Activated T-helper 1 cell treated with anti-CD3 and anti-CD28 coated beads, Interleukin-2, amount 50 U/mL, for 16 hours (primary cell): ENCODE measurements around the gene EEIG1.

ENCODE experiments used
- DNase-seq, 2 donors: peaks; one replicate each; pipeline ENCODE4 v3.0.0-alpha.2; 2020; ENCODE audit warnings: low read depth in 1 of 2, low spot score in 1 of 2

EEIG1 gene

DNA sequence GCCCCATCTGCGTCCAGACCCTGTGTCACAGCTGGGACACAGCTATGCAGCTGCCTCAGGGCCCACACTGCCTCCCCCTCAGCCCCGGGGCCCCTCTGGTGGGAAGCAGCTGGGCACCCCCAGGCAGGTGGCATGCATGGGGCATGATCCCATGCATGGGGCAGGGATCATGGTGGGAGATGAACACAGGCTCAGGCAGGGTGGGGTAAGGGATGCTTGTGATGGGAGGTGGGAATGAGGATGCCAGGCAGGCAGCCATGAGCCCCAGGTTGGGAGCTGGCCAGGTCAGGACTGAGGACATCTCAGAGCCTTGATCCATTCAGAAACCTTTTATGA is 19.7 kb downstream of the EEIG1 start:
- no peak for DNase-seq

DNA sequence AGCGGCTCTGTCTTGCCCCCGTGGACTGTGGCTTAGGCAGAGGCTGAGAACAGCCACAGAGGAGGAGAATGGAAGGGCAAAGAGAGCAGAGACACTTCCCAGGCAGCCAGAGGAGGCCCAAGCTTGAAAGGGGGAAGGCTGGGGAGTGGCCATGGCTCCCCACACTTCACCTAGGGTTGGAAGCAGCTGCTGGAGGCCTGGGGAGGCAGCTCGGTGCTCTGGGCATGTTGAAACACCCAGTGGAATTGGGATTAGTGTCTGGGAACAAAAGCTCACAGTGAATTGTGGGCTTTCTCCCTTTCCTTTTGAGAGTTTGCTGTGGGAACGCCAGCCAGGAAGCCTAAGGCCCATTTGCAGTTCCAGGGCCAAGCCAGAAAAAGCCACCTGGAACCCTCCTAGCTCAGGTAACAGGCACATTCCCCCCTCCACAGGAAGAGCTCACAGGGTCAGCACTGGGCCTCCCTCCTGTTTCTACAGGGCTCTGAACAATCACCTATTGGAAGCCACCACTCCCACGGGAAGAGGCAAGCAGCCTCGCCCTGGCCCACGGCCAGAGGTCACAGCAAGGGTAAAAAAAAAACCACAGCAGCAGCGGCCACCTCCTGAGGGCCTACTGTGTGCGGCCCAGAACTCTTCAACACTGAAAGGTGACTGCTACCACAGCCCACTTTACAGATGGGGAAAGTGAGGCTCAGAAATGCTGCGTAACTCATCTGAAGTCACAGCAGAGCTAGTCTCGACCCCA is 20.2 kb downstream of the EEIG1 start:
- DNase-seq = no peak

DNA sequence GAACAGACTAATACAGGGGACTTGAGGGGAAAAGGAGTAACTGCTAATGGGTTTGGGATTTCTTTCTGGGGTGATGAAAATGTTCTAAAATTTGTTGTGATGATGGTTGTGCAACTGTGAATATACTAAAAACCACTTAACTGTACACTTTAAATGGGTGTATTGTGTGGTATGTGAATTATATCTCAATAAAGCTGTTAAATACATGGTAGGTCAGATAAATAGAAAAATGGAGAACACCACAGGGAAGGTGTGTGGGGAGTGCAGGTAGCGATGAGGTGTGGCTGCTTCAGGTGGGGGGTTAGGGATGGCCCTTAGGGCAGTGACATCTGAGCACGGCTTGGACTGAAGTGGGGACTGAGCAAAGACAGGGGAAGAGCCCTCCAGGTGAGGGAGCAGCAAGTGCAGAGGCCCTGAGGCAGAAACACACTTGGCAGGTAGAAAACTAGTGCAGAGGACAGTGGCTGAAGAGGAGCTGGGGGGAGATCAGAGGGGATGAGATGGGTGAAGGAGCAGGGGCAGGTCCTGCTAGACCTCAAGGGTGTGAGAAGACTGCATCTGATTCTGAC is 20.9 kb downstream of the EEIG1 start:
- no peak for DNase-seq

DNA sequence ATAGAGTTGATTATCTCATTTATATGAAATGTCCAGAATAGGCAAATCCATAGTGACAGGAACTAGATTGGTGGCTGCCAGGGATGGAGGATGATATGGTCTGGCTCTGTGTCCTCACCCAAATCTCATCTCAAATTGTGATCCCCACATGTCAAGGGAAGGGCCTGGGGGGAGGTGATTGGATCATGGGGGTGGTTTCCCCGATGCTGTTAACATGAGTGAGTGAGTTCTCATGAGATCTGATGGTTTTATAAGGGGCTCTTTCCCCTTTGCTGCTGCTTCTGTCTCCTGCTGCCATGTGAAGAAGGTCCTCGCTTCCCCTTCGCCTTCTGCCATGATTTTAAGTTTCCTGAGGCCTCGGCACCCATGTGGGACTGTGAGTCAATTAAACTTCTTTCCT is 21.4 kb downstream of the EEIG1 start:
- DNase-seq = no peak

DNA sequence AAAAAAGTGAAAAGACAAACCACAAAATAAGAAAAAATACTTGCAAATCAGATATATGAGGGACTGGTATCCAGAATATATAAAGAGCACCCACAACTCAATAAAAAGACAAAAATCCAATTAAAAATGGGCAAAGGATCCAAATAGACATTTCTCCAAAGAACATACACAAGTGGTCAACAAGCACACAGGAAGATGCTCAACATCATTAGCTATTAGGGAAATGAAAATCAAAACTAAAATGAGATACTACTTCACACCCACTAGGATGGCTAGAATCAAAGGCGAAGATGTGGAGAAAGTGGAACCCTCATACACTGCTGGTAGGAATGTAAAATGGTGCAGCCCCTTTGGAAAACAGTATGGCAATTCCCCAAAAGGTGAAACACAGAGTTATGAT is 22.1 kb downstream of the EEIG1 start:
- no peak for DNase-seq

DNA sequence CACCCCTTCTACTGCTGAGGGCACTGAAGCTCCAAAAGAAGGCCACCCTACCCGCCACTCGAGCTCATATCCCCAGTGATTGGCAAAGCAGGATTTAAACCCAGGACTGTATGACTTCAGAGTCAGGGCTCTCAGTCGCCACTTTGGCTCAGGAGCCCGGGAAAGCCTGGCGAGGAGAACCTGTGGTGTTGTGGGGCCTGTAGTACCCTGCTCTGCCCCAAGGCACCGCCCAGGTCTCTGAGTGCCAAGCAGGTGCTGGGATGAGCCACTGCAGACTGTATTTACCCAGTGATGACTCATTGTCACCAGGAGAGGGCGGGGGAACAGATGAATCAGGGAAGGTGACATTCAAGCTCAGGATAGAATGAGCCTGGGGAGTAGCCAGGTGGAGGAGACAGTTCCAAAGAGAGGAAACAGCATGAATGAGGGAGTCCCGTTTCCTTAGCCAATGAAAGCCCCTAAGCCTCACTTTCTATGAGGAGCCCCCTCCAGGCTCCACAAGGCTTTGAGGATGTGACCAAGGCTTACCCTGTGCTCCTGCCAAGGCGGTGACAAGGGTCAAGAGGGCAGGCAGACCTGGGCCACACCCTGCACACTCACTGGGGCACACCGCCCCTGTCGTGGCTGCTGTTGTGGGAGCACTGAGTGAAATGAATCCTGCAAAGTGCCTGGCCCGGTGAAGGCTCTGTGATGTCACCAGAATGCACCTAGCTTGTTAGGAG is 25.3 kb downstream of the EEIG1 start:
- DNase-seq = peak; percentile 59 to 78

DNA sequence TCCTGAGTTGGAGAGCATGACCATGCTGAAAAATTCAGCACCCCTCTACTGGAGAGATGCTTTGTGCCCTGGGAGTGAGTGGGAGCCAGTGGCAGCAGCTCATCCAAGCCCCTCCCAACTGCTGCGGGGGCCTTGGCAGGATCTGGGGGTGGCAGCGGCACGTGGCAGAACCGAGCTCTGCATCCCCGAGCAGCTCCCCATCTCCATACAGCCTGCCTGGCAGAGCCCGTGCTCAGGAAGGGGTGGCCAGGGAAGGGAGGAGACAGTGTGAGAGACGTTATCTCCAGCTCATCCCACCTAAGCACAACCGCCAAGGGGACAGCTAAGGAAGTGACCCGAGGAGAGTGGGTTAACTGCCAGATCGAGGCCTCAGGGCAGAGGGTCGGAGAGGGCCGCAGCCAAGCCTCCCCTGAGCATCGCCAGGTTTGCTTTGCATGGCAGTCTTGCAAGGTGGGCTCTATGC is 25.9 kb downstream of the EEIG1 start:
- no peak for DNase-seq

DNA sequence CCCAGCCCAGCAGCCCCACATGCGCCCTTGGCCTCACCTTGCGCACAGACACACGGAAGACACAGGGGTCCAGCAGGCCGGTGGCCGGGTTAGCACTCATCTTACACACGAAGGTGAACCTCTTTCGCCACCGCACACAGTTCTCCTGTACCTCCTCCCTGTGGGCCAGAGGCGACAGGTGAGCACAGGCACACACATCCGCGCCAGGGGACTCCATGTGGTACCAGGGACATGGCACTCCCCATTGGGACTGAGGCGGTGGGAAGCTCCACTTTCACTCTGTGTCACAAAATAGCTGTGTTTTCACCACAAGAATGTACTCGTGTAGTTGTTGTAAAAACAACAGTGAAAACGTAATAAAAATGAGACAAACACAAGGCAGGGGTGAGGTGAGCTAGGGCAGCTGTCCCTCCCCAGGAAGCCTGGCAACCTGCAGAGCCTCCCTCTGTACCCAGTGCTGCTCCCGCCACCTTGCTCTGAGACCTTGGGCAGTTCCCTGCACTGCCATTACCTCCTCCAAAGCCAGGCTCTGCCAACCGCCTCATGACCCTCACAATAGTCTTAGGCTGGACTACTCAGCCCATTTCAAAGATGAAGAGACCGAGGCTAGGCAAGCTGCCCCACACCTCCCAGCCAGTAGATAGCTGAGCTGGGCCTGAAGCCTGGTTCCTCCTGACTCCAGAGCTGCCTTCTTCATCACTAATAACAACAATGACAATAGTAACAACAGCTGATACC is 26.9 kb downstream of the EEIG1 start:
- no peak for DNase-seq

DNA sequence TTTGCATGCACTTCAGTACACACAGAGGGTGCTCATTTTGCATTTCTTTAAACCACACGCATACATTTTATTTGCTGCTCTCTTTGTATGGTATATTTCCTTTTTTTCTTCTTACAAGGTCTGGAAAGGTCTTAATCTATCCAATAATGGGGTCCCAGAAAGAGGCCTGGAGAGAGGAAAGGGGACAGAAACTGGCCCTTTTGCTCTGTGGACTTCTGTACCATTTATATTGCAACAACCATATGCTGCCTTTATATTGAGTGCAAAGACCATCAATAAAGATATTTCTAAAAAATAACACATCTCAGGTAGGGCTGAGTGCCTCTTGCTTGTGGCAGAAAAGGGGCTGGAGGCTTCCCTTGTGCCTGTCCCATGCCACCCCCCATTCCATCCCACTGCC is 27.6 kb downstream of the EEIG1 start:
- DNase-seq = no peak

DNA sequence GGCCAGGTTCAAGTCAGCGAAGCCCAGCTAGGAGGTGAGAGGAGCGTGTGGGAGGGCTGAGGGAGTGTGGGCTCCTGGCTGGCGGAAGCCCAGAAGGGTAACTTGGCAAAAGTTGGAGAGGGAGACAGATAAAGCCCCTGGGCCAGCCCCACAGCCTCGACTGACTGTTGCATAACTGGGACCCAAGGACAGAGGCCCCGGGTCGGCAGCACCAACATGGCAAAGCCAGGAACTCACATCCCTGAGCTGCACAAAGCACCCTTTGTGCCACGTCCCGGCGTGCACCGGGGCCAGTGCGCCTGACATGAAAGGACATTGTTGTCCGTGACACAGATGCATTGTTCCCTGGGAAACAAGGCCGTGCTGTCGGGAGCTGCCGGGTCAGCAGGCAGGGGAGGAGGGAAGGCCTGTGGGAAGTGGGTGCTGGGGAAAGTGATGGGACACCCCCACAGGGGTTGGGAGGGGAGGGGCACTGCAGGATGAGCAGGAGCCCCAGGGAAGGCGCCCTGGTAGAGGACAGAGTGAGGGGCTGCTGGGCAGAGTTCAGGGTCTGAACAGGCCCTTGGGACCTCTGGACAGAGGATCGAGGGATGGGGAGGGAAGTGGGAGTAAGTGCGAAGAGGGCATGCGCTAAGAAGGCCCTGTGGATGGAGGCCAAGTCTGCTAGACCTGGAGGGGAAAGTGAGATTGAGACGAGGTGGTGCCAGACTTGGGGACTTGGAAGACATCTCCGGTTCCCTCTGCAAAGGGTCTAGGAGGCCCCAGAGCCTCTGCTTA is 30.1 kb downstream of the EEIG1 start:
- no peak for DNase-seq

DNA sequence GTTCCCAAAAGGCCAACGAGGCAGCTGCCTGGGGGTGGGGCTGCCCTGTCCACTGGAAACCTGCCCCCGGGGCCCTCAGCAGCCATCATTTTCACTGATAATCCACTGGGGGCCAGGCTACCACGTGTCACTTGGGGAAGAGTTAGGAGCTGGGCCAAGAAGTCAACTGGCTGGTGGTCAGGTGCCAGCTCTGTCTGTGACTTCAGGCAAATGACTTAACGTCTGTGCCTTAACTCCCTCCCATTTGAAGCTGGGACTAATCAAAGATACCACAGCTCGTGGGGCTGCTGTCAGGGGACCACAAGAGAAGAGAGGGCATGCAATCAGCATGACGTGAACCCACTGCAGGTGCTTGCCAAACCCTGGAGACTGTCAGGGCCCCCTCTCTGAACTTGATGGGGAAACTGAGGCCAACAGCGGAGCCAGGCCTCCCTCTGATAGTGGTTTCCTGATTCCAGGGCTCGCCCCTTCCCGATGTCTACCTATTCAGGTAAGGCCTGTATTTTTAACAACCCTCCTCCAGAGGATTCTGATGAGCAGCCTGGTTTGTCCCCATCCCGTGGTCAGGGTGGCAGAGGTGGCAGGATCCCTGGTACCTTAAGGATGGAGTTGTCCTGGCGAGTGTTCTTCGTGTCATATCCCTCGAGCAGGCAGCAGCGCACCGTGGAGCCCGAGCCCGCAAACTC is 30.8 kb downstream of the EEIG1 start:
- no peak for DNase-seq

DNA sequence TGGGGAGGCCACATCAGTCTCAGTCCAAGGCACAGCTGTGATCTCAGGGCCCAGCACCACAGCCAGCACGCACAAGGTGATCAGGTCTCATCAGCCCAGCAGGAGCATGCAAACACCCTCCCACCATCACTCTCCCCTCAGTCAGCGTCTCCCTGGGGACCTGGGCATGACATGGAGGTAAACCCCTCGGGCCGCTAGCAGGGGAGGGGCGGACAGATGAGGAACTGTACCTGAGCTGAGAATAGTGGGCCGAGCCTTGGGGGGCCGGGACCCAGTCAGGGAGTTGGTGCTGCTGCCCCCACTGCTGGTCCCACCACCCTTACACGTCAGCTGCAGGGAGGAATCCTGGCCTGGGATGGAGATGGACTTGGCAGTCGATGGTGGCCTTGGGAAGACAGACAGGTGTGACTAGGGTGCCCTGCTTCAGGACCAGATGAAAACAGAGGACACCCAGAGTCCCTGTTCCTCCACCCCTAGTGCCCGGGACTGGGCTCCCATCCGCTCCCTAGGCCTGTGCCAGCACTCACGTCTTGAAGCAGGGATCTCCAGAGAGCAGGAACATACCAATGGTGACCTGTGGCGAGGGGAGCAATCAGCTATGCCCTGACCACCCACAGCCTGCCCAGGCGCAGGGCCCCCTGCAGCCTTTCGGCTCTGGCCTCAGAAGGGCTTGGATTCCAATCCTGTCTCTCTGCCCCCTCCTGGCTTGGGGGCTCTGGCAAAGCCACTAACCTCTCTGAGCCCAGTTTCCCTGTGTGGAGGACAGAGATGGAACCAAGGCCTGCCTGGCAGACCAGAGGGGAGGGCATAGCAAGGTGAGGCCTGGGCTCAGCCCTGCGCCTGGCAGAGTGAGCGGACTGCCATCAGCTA is 32.7 kb downstream of the EEIG1 start:
- no peak for DNase-seq

DNA sequence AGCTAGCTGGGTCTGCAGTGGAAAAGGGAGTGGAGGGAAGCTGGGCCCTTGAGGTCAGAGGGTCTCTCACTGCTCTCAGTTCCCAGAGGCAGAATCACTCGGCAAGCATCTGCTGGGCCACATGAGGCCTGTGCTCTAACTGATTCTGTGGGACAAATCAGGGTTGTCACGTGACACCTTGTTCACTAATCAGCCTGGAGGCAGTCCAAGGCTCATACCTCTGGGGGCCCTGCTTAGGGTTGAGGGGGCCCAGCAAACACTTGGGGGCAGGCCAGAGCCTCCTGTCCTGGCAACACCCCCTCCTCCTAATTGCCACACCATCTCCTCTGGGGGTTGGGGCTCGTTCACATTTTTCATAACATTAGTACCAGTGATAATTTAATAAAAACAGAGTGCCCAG is 34.1 kb downstream of the EEIG1 start:
- no peak for DNase-seq

DNA sequence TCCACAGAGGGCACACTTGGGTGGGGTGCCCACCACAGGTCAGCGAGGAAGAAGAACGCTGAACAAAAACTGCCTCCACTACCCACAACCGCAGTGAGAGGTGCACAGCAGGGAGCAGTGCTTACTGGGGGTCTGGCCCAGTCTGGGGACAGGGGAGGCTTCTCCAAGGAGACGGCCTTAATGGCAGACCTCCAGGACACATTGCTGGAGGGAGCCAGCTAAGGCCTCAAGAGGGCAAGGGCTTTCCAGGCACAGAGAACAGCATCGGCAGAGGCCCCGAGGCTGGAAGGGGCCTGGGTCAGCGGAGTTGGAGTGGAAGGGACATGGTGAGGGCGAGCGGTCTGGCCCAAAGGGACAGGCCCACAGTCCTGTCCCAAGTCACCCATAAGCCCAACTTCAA is 34.8 kb downstream of the EEIG1 start:
- DNase-seq = no peak

DNA sequence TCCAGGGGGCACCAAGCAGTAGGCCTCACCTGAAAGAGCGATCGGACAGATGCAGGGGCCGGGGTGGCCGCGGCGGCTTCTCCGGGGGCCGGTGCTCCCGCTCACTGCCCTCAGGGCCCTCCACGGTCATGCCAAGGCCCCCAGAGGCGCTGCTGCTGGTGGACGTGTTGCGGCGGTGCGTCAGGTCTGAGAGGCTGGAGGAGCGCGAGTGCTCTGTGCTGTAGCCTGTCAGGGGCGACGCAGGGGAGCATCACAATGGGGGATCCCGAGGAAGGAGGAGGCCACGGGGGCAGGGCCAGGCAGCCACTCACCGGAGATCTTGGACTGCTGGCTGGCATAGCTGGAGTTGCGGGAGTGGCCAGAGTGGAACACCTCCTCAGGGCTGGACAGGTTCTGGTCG is 35.5 kb downstream of the EEIG1 start:
- DNase-seq = no peak

DNA sequence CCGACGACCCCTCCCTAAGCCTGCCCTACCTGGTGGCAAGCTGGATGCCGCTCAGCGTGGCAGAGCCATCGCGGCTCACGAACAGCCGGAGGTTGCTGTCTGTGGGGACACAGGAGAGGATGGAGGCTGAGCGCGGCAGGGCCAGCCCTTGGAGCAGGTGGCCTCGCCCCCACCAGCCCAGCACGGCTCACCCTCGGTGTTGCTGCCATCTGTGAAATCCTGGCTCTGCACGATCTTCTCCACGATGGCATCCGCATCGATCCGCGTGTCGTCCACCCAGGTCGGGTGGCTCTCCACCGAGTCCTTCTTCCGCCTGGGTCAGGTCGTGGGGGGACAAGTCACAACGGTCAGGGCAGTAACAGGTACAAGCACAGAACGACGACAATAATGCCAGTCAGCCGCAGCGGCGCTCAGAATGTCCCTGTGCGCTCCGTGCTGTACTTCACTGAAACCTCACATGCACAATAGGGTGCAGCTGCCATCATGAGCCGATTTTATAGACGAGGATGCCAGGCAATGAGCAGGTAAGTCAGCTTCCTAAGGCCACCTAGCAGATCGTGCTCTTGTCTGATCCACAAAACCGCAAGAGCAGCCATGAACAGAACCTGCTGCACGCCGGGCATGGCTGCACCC is 36.1 kb downstream of the EEIG1 start:
- DNase-seq = no peak

DNA sequence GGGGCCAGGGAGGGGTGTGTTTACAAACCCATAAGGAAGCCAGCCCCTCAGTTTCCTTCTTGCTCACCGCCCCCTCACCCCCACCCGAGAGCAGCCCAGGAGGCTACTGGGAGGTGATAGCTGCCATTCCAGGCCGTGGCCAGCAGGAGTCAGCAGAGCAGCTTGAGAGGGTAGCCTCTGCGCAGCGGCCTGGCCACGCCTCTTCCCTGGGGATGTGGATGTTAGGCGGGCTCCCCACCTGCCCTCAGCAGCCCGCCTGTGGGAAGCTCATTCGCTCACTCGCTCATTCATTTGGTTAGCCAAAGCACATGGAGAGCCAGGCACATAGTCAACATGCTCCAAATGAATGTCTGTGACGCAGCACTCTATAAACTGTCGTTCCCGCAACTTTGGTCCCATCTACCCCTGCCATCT is 37.1 kb downstream of the EEIG1 start:
- peak; percentile 41 to 62 for DNase-seq

DNA sequence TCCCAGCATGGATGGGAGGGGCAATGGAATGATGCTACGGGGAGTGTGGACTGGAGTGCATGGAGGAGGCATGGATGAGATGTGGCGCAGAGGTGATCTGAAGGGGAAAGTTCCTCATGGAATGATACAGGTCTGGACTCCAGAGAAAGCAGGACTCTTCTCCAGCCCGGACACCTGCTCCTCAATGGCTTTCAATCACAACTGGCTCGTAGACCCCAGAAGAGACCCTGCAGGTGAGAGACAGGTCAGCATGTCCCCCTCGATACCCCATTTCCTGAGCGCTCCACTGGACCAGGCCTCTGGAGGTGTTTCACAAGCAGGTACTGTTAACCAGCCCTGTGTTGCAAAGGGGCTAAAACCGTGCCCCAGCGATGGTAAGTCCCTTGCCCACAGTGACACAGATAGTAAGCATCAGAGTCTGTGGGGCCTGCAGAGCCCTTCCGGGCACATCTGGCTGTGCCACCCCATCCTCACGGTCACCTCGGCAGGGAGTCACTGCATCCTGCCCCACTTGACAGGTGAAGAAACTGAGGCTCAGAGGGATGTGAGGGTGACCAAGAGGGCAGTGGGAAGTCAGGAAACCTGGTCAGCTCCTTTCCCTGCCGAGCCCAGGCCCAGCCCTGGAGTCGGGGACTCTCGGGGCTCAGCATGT is 37.7 kb downstream of the EEIG1 start:
- DNase-seq = no peak
